Right atrium auricular region (tissue), 2 donors: ENCODE measurements around the gene IL1RN. TPM values are rescaled to one million over a fixed set of nuclear protein-coding genes. Genes with fewer than 3 reads are reported as not detected.

Source experiments
- DNase-seq: peaks from one replicate; pipeline ENCODE4 v3.0.0-alpha.2; 2019; ENCODE audit warnings: low spot score
- H3K27ac ChIP-seq, 2 donors: fragments of 200-600 bp; sonication (generic); 1 replicate in 1 of 2; 2 replicates in 1 of 2; pipeline ENCODE4 v1.5.1; 2016 to 2019
- H3K27me3 ChIP-seq, 2 donors: fragments of 200-600 bp; sonication (generic); one replicate each; pipeline versions ENCODE4 v1.5.1 to v1.6.0; 2017 to 2019
- H3K36me3 ChIP-seq: fragments of 200-600 bp; sonication (generic); one replicate; pipeline ENCODE4 v1.5.1; 2016
- H3K4me1 ChIP-seq, 2 donors: fragments of 200-600 bp; sonication (generic); one replicate each; pipeline versions ENCODE4 v1.5.1 to v1.6.0; 2017 to 2019
- H3K4me3 ChIP-seq, 2 donors: fragments of 200-600 bp; sonication (generic); 1 replicate in 1 of 2; 2 replicates in 1 of 2; pipeline ENCODE4 v1.5.1; 2017 to 2019; ENCODE audit warnings: mild to moderate bottlenecking in 1 of 2, moderate library complexity in 1 of 2
- H3K9me3 ChIP-seq, 2 donors: fragments of 200-600 bp; sonication (generic); one replicate each; pipeline ENCODE4 v1.5.1; 2019
- CTCF ChIP-seq, 2 donors: fragments of 200-600 bp; sonication (generic); IDR thresholded peaks; one replicate each; pipeline ENCODE4 v1.5.1; 2019; ENCODE audit warnings: antibody characterized with exemption in 2 of 2
- total RNA-seq, 2 donors: library from RNA; depleted of rRNA; stranded (reverse); fragments of >200 nt; gene quantifications; one replicate each; pipeline ENCODE4 v1.1.0, GENCODE V29; 2016

Gene IL1RN
- total RNA-seq, 2 donors from 2014 or later, result 0.41 to 1.3 TPM

GRCh38 chr2:113119111-113119510, 8.3 kb upstream of the IL1RN start:
- no peak for DNase-seq
- Histone ChIP-seq H3K9me3 (no peaks in the 10 kb centered on the region), H3K27ac (no peak overlapping the region), H3K27me3 (no peaks in the 10 kb centered on the region), H3K4me1 (peaks cover 0 to under 1% of the 10 kb centered on the region in 2 donors), H3K4me3 (no peak overlapping the region), H3K36me3 (no peaks in the 10 kb centered on the region)
- no peak for TF ChIP-seq CTCF (IDR thresholded peaks at IDR 0.05)

- Histone ChIP-seq H3K36me3 (no peaks in the 10 kb centered on the region), H3K4me1 (peaks cover 0 to 10% of the 10 kb centered on the region in 2 donors), H3K4me3 (no peak overlapping the region), H3K27ac (no peak overlapping the region), H3K9me3 (no peaks in the 10 kb centered on the region), H3K27me3 (no peaks in the 10 kb centered on the region)
- DNase-seq, result peak; percentile 4
- no peak for TF ChIP-seq CTCF (IDR thresholded peaks at IDR 0.05)
These were observed 6.5 kb upstream of the IL1RN start for GRCh38 chr2:113120861-113121260.

- H3K36me3 ChIP-seq, result no peaks in the 10 kb centered on the region
- H3K27me3 ChIP-seq, result no peaks in the 10 kb centered on the region
- DNase-seq, result no peak
- H3K27ac ChIP-seq, result no peak overlapping the region
- no peaks in the 10 kb centered on the region for H3K9me3 ChIP-seq
- H3K4me3 ChIP-seq, result no peak overlapping the region
- TF ChIP-seq CTCF (IDR thresholded peaks at IDR 0.05), result no peak
- H3K4me1 ChIP-seq, result peaks cover 0 to 10% of the 10 kb centered on the region in 2 donors
These were observed 5.0 kb upstream of the IL1RN start for GRCh38 chr2:113122364-113122763.

- peaks cover 0 to 10% of the 10 kb centered on the region in 2 donors for H3K4me1 ChIP-seq
- no peak for DNase-seq
- no peak overlapping the region for H3K27ac ChIP-seq
- no peaks in the 10 kb centered on the region for H3K36me3 ChIP-seq
- no peak for TF ChIP-seq CTCF (IDR thresholded peaks at IDR 0.05)
- H3K4me3 ChIP-seq, result no peak overlapping the region
- no peaks in the 10 kb centered on the region for H3K27me3 ChIP-seq
- no peaks in the 10 kb centered on the region for H3K9me3 ChIP-seq
These were observed 3.7 kb upstream of the IL1RN start for GRCh38 chr2:113123726-113124125.

GRCh38 chr2:113124181-113124961, 3.0 kb upstream of the IL1RN start:
- H3K4me1 ChIP-seq, result peaks cover 0 to 10% of the 10 kb centered on the region in 2 donors
- TF ChIP-seq CTCF (IDR thresholded peaks at IDR 0.05), result no peak
- no peaks in the 10 kb centered on the region for H3K9me3 ChIP-seq
- H3K4me3 ChIP-seq, result no peak overlapping the region
- no peaks in the 10 kb centered on the region for H3K27me3 ChIP-seq
- no peak overlapping the region for H3K27ac ChIP-seq
- no peaks in the 10 kb centered on the region for H3K36me3 ChIP-seq
- peak; percentile 55 for DNase-seq
